Measurements from ENCODE around the gene ADA.

DNA sequence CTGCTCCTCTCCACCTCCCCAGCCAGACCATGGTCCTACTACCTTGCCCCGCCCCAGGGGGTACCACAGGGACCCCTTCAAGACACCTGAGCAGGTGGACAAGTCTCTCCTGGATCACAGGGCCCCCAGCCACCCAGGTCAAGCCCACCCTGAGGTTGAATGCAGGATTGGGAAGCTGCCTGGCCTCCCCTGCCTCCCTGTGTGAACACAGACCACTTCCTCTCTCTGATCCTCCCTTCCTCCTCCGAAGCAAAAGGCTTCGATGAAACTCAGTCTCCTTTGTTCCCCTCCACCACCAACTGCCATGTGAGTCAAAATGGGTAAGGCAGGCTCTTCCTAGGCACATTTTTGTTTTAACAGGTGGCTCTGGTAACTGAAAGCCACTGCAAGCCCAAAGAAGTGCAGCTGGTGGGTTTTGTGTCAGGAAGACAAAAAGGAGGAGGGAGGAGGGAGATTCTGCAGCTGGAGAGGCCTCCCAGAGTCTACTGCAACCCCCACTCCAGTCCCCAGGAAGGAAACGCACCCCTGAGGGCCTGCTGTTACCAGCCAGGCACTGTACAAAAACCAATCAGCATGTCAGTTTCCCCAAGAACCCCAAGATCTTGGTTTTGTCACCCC is 5.4 kb downstream of the ADA start:
- TF ChIP-seq CTCF (IDR thresholded peaks at IDR 0.05; ENCODE audit: low read depth, low read length): no peak
- no peak for TF ChIP-seq POLR2A (IDR thresholded peaks at IDR 0.05; ENCODE audit: extremely low read depth, insufficient read length)
- TF ChIP-seq MAX (IDR thresholded peaks at IDR 0.05; ENCODE audit: low read depth, low read length): peak; percentile 91
